Lower leg skin (tissue), 4 donors: ENCODE measurements around the gene APOM. TPM values are rescaled to one million over a fixed set of nuclear protein-coding genes. Genes with fewer than 3 reads are reported as not detected.

Experiments
- DNase-seq, 2 donors: peaks; one replicate each; pipeline ENCODE4 v3.0.0-alpha.2; 2019; ENCODE audit warnings: low spot score in 2 of 2
- H3K4me3 ChIP-seq: fragments of 200-600 bp; sonication (generic); 2 replicates; pipeline ENCODE4 v1.5.1; 2017; ENCODE audit warnings: mild to moderate bottlenecking, low read depth; ENCODE audit not compliant: poor library complexity, severe bottlenecking
- CTCF ChIP-seq, 3 donors: fragments of 450-650 bp; IDR thresholded peaks; one replicate each; pipeline ENCODE4 v1.5.1; 2016; ENCODE audit warnings: antibody characterized with exemption in 3 of 3, mild to moderate bottlenecking in 3 of 3, moderate library complexity in 2 of 3
- POLR2A ChIP-seq, 2 donors: fragments of 450-650 bp; IDR thresholded peaks; one replicate each; pipeline ENCODE4 v1.6.1; 2016 to 2017; ENCODE audit warnings: antibody characterized with exemption in 2 of 2, mild to moderate bottlenecking in 1 of 2, moderate library complexity in 1 of 2
- WGBS, 2 donors: methylation state at CpG; one replicate each; pipeline ENCODE4 v1.1.5; 2018; 5-methylcytosine and 5-hydroxymethylcytosine counted together
- intact Hi-C: fragments of 100-400 bp; cut with DNase I; formaldehyde crosslinking; loops from one replicate; pipeline ENCODE4 v1.15.0; 2023; ENCODE audit warnings: low total_unique reads
- total RNA-seq, 4 donors: library from RNA; depleted of rRNA; stranded (reverse); fragments of >200 nt; gene quantifications; one replicate each; pipeline ENCODE4 v1.1.0, GENCODE V29; 2016

APOM gene
- 1 to 10 TPM; 1.7 to 7.2 (median 2.5) TPM for total RNA-seq

- intact Hi-C loops, result no loop called here
- DNase-seq, result no peak
- 83 to 84% methylated on average over 8 of the region's 8 CpGs for WGBS, 2 donors
- no peak for TF ChIP-seq POLR2A (IDR thresholded peaks at IDR 0.05)
- peak in 1 of 3 donors; percentile 54 for TF ChIP-seq CTCF (IDR thresholded peaks at IDR 0.05)
- H3K4me3 ChIP-seq, result no peak within 1 kb of the TSS
Measured at GRCh38 chr6:31655349-31656237, at the start of gene APOM. APOM (plus strand) TSS chr6:31655894; CDS start chr6:31655967, 73 bp downstream.

GRCh38 chr6:31607317-31607716 is 48.4 kb upstream of the APOM start:
- DNase-seq, result no peak
- no peak overlapping the region for H3K4me3 ChIP-seq
- 81 to 93% methylated on average over 1 of the region's 1 CpG for WGBS, 2 donors
- TF ChIP-seq POLR2A (IDR thresholded peaks at IDR 0.05) (no peak), CTCF (IDR thresholded peaks at IDR 0.05) (no peak)
- intact Hi-C loops, result no loop called here

- no peak for TF ChIP-seq POLR2A (IDR thresholded peaks at IDR 0.05)
- TF ChIP-seq CTCF (IDR thresholded peaks at IDR 0.05), result no peak
- DNase-seq, result no peak
- H3K4me3 ChIP-seq, result no peak overlapping the region
- WGBS, 2 donors, result 72 to 74% methylated on average over 8 of the region's 8 CpGs
- intact Hi-C loops, result no loop called here
Measured at GRCh38 chr6:31609519-31610406, 45.9 kb upstream of the APOM start.

- 41 to 81% methylated on average over 4 of the region's 4 CpGs for WGBS, 2 donors
- DNase-seq, result no peak
- no peak overlapping the region for H3K4me3 ChIP-seq
- TF ChIP-seq POLR2A (IDR thresholded peaks at IDR 0.05), result no peak
- TF ChIP-seq CTCF (IDR thresholded peaks at IDR 0.05), result no peak
- intact Hi-C loops, result no loop called here
Measured at GRCh38 chr6:31610968-31611367, 44.7 kb upstream of the APOM start.

- TF ChIP-seq CTCF (IDR thresholded peaks at IDR 0.05) (no peak), POLR2A (IDR thresholded peaks at IDR 0.05) (no peak)
- intact Hi-C loops, result no loop called here
- no peak overlapping the region for H3K4me3 ChIP-seq
- WGBS, 2 donors, result 72 to 84% methylated on average over 8 of the region's 8 CpGs
- no peak for DNase-seq
Measured at GRCh38 chr6:31614075-31614619, 41.5 kb upstream of the APOM start.
